ENCODE measurements around the gene VSTM4.

DNA sequence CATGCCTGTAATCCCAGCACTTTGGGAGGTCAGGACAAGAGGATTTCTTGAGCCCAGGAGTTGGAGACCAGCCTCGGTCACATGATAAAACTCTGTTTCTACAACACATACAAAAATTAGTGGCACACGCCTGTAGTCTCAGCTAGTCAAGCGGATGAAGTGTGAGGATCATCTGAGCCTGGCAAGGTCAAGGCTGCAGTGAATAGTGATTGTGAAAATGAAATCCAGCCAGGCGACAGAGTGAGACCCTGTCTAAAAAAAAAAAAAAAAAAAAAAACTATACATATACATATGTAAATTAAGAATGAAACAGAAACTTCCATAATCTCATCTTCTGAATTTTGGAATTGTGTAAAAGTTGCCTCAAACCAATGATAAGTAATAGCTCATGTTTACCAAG is 36.7 kb upstream of the VSTM4 start:
- TF ChIP-seq, protein P1, sequence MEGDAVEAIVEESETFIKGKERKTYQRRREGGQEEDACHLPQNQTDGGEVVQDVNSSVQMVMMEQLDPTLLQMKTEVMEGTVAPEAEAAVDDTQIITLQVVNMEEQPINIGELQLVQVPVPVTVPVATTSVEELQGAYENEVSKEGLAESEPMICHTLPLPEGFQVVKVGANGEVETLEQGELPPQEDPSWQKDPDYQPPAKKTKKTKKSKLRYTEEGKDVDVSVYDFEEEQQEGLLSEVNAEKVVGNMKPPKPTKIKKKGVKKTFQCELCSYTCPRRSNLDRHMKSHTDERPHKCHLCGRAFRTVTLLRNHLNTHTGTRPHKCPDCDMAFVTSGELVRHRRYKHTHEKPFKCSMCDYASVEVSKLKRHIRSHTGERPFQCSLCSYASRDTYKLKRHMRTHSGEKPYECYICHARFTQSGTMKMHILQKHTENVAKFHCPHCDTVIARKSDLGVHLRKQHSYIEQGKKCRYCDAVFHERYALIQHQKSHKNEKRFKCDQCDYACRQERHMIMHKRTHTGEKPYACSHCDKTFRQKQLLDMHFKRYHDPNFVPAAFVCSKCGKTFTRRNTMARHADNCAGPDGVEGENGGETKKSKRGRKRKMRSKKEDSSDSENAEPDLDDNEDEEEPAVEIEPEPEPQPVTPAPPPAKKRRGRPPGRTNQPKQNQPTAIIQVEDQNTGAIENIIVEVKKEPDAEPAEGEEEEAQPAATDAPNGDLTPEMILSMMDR (IDR thresholded peaks at IDR 0.05; ENCODE audit: poor library complexity), result no peak
- no peak for TF ChIP-seq EZH2 (IDR thresholded peaks at IDR 0.05; ENCODE audit: borderline replicate concordance)

All from hepatocyte (in vitro differentiated cells).